IMR-90 (cell line): ENCODE results near the gene IP6K1. TPM values are rescaled to one million over a fixed set of nuclear protein-coding genes. Genes with fewer than 3 reads are reported as not detected.

Source experiments
- ATAC-seq: fragments of 200-7000 bp; cut with Tn5 transposase; 2 replicates; pipeline ENCODE4 v1.9.1; 2020; ENCODE audit warnings: low read depth, mild to moderate bottlenecking, moderate library complexity
- BruUV-seq: library from RNA; stranded (reverse); fragments of 400-500 nt; replicated peaks from 2 replicates; lab custom pipeline; 2021; lab: Mats Ljungman, UMichigan
- CTCF ChIA-PET: fragments of 300-600 bp; formaldehyde crosslinking; extraction: SDS; loops from one replicate; lab custom pipeline; 2021; ENCODE audit warnings: antibody characterized with exemption; lab: Yijun Ruan, JAX
- POLR2A ChIA-PET: fragments of 300-600 bp; sonication (Branson Sonifier 250); formaldehyde crosslinking; loops from one replicate; lab custom pipeline; 2022; ENCODE audit warnings: antibody characterized with exemption; ENCODE audit not compliant: unreplicated experiment; lab: Charles Lee
- DNase-seq: peaks from one replicate; pipeline ENCODE4 v3.0.0; 2013
- H2AFZ ChIP-seq: replicated peaks from 2 replicates; pipeline ENCODE3; 2013; ENCODE audit warnings: low read length, mild to moderate bottlenecking; ENCODE audit not compliant: poor library complexity
- H2AK5ac ChIP-seq: 2 replicates; pipeline ENCODE4 v1.6.1; 2013; ENCODE audit warnings: low read depth, low read length, inconsistent platforms
- H2AK9ac ChIP-seq: replicated peaks from 2 replicates; pipeline ENCODE3; 2013; ENCODE audit warnings: mild to moderate bottlenecking, low read depth, low read length, moderate library complexity; ENCODE audit not compliant: poor library complexity
- H2BK120ac ChIP-seq: 2 replicates; pipeline ENCODE4 v1.6.1; 2013; ENCODE audit warnings: low read depth, low read length, inconsistent platforms
- H2BK15ac ChIP-seq: 3 replicates; pipeline ENCODE4 v1.6.1; 2013; ENCODE audit warnings: low read depth, low read length, inconsistent platforms
- H2BK20ac ChIP-seq: 2 replicates; pipeline ENCODE4 v1.6.1; 2013; ENCODE audit warnings: low read depth, mild to moderate bottlenecking, inconsistent platforms, low read length, moderate library complexity
- H2BK5ac ChIP-seq: 2 replicates; pipeline ENCODE4 v1.6.1; 2013; ENCODE audit warnings: mild to moderate bottlenecking, low read depth, low read length, inconsistent platforms; ENCODE audit not compliant: poor library complexity, severe bottlenecking
- H3K14ac ChIP-seq: replicated peaks from 2 replicates; pipeline ENCODE4 v1.6.1; 2013; ENCODE audit warnings: low read depth, low read length, inconsistent platforms
- H3K18ac ChIP-seq: 2 replicates; pipeline ENCODE4 v1.6.1; 2013; ENCODE audit warnings: low read depth, low read length, control low read depth
- H3K23ac ChIP-seq: 2 replicates; pipeline ENCODE4 v1.6.1; 2013; ENCODE audit warnings: low read depth, low read length, inconsistent platforms
- H3K27ac ChIP-seq: 2 replicates; pipeline ENCODE4 v1.5.1; 2013; ENCODE audit warnings: mild to moderate bottlenecking, control low read depth, low read length; ENCODE audit not compliant: insufficient read depth
- H3K27me3 ChIP-seq: 2 replicates; pipeline ENCODE4 v1.6.1; 2013; ENCODE audit warnings: low read length; ENCODE audit not compliant: control insufficient read depth, insufficient read depth
- H3K36me3 ChIP-seq: 2 replicates; pipeline ENCODE4 v1.6.1; 2013; ENCODE audit warnings: low read length, mixed read lengths; ENCODE audit not compliant: control insufficient read depth, insufficient read depth
- H3K4ac ChIP-seq: 2 replicates; pipeline ENCODE4 v1.6.1; 2013; ENCODE audit warnings: low read depth, low read length, inconsistent platforms
- H3K4me1 ChIP-seq: 2 replicates; pipeline ENCODE4 v1.6.1; 2013; ENCODE audit warnings: low read length, mixed read lengths; ENCODE audit not compliant: control insufficient read depth, insufficient read depth
- H3K4me2 ChIP-seq: 2 replicates; pipeline ENCODE4 v1.6.1; 2013; ENCODE audit warnings: low read depth, mild to moderate bottlenecking, control low read depth, low read length, moderate library complexity
- H3K4me3 ChIP-seq: 2 replicates; pipeline ENCODE4 v1.5.1; 2013; ENCODE audit warnings: low read depth, mild to moderate bottlenecking, control low read depth, low read length, moderate library complexity; ENCODE audit not compliant: insufficient read depth
- H3K56ac ChIP-seq: 2 replicates; pipeline ENCODE4 v1.6.1; 2013; ENCODE audit warnings: low read length, inconsistent platforms; ENCODE audit not compliant: insufficient read depth; ENCODE audit errors: extremely low read depth
- H3K79me1 ChIP-seq, 2 experiments: 2 replicates each; pipeline ENCODE4 v1.6.1; 2013; ENCODE audit warnings: low read length in 2 of 2, inconsistent platforms in 1 of 2, low read depth in 1 of 2
- H3K9ac ChIP-seq: 2 replicates; pipeline ENCODE4 v1.6.1; 2013; ENCODE audit warnings: low read depth, low read length, control low read depth
- H3K9me1 ChIP-seq: 2 replicates; pipeline ENCODE4 v1.6.1; 2013; ENCODE audit warnings: low read length, inconsistent platforms; ENCODE audit not compliant: insufficient read depth
- H3K9me3 ChIP-seq: 2 replicates; pipeline ENCODE4 v1.6.1; 2013; ENCODE audit warnings: low read length; ENCODE audit not compliant: control insufficient read depth, insufficient read depth
- H4K20me1 ChIP-seq: 2 replicates; pipeline ENCODE4 v1.6.1; 2013; ENCODE audit warnings: low read length, inconsistent platforms; ENCODE audit not compliant: insufficient read depth
- H4K5ac ChIP-seq: 2 replicates; pipeline ENCODE4 v1.6.1; 2013; ENCODE audit warnings: mild to moderate bottlenecking, low read depth, low read length, control low read depth
- H4K8ac ChIP-seq, 2 experiments: 2 replicates each; pipeline ENCODE4 v1.6.1; 2013; ENCODE audit warnings: low read depth in 2 of 2, low read length in 2 of 2, control low read depth in 1 of 2, inconsistent platforms in 1 of 2
- H4K91ac ChIP-seq: 2 replicates; pipeline ENCODE4 v1.6.1; 2013; ENCODE audit warnings: low read depth, low read length, inconsistent platforms; ENCODE audit not compliant: insufficient read depth
- MAFK ChIP-seq: IDR thresholded peaks from 2 replicates; pipeline ENCODE4 v1.6.1; 2012; ENCODE audit warnings: low read depth, low read length, improper control_type of control experiment
- RCOR1 ChIP-seq: IDR thresholded peaks from 2 replicates; pipeline ENCODE4 v1.6.1; 2012; ENCODE audit warnings: mild to moderate bottlenecking, low read length, improper control_type of control experiment; ENCODE audit not compliant: insufficient replicate concordance
- WGBS, 2 experiments: methylation state at CpG; one replicate each; pipeline versions ENCODE4 v1.1.5 to v1.1.7; 2013; ENCODE audit warnings: missing lambda C conversion rate in 2 of 2; ENCODE audit not compliant: insufficient read length in 1 of 2; ENCODE audit errors: extremely low coverage in 2 of 2; 5-methylcytosine and 5-hydroxymethylcytosine counted together
- dilution Hi-C: fragments of 300-500 bp; cut with HindIII; formaldehyde crosslinking; loops from one replicate; pipeline ENCODE4 v1.14.3; 2018; ENCODE audit warnings: low sequenced_read_pairs; ENCODE audit not compliant: unreplicated experiment
- in situ Hi-C: fragments of 300-500 bp; cut with MboI; formaldehyde crosslinking; loops from 3 replicates; pipeline ENCODE4 v1.14.3; 2019; ENCODE audit warnings: low sequenced_read_pairs, inconsistent platforms, mixed read lengths
- intact Hi-C: fragments of 100-400 bp; cut with micrococcal nuclease; formaldehyde crosslinking; loops from 2 replicates; pipeline ENCODE4 v1.10.0; 2022
- polyA plus RNA-seq, 3 experiments: library from polyadenylated mRNA; depleted of rRNA; stranded (reverse); fragments of >200 nt; gene quantifications; 2 replicates each; pipeline ENCODE4 v1.2.3, GENCODE V29; 2012; ENCODE audit warnings: low replicate concordance in 1 of 3
- total RNA-seq: library from RNA; depleted of rRNA; stranded (reverse); fragments of >200 nt; gene quantifications from 2 replicates; pipeline ENCODE4 v1.2.3, GENCODE V29; 2012
- TF ChIP-seq, protein P1 (sequence below): fragments of 150-350 bp; IDR thresholded peaks from 2 replicates; pipeline ENCODE4 v1.6.1; 2016; ENCODE audit warnings: low read depth, mild to moderate bottlenecking, low read length, moderate library complexity, borderline replicate concordance

IP6K1 gene
- total and polyA plus RNA-seq, 2 of the 4 experiments (the other 2 are of a cell fraction): 28.3 to 28.7 TPM

DNA sequence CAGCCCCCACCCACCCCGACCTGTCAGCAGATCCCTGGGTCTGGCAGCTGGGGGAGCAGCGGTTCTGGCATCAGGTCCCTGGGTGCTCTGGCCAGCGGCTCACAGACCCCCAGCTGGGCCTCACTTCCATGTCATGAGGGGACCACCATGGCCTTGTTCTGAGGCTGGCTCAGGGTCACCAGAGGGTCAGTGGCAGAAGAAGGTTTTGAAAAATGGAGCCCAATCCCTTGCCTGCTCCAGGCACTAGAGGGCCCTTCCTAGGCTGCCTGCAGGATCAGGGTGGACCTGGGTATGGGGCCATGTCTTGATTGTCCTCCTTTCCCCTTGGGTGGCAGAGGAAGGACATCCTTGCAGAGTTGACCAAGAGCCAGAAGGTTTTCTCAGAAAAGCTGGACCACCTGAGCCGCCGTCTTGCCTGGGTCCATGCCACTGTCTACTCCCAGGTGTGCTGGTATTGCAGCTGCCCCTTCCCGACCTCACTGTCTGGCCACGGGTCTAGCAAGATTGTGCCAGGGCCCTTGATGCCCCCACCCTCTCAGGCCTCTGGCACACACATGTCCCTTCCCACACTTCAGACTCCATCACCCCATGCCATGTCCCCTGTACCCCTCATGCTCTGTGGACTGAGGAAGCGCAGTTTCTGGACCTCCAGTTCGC is 79.8 kb downstream of the IP6K1 start:
- peaks cover 7% of the 10 kb centered on the region; the same call in 1 of the 2 replicates for H4K20me1 ChIP-seq
- no peak overlapping the region for H3K14ac ChIP-seq
- H3K9ac ChIP-seq: no peak overlapping the region
- TF ChIP-seq, protein P1, sequence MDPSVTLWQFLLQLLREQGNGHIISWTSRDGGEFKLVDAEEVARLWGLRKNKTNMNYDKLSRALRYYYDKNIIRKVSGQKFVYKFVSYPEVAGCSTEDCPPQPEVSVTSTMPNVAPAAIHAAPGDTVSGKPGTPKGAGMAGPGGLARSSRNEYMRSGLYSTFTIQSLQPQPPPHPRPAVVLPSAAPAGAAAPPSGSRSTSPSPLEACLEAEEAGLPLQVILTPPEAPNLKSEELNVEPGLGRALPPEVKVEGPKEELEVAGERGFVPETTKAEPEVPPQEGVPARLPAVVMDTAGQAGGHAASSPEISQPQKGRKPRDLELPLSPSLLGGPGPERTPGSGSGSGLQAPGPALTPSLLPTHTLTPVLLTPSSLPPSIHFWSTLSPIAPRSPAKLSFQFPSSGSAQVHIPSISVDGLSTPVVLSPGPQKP: no peak
- no peak for TF ChIP-seq RCOR1
- TF ChIP-seq MAFK: no peak
- ATAC-seq (no peak), DNase-seq (no peak)
- POLR2A ChIA-PET: no interaction called here
- no peak overlapping the region for H2BK5ac ChIP-seq
- no peaks in the 10 kb centered on the region for H3K4me1 ChIP-seq
- no peak overlapping the region for H3K27ac ChIP-seq
- H2BK120ac ChIP-seq: no peak overlapping the region
- H3K18ac ChIP-seq: no peak overlapping the region
- no peak overlapping the region for H3K4me2 ChIP-seq
- no peak overlapping the region for H3K56ac ChIP-seq
- in situ Hi-C loops: no loop called here
- peak overlapping the region; percentile 13 for H2AK9ac ChIP-seq
- no peak overlapping the region for H4K91ac ChIP-seq
- H3K79me1 ChIP-seq: no peaks in the 10 kb centered on the region
- dilution Hi-C loops: no loop called here
- intact Hi-C loops: loop anchor here (10.0 kb wide), 1 partner anchor 388 kb away; no protein-coding TSS in a partner anchor
- H4K8ac ChIP-seq: no peak overlapping the region
- no peak overlapping the region for H3K23ac ChIP-seq
- no peak overlapping the region for H2BK20ac ChIP-seq
- H3K4ac ChIP-seq: no peak overlapping the region
- H2AK5ac ChIP-seq: no peak overlapping the region
- H3K27me3 ChIP-seq: no peaks in the 10 kb centered on the region
- H3K9me1 ChIP-seq: no peaks in the 10 kb centered on the region
- no peak overlapping the region for H4K5ac ChIP-seq
- CTCF ChIA-PET: no interaction called here
- no peak overlapping the region for H2BK15ac ChIP-seq
- no peak overlapping the region for H3K4me3 ChIP-seq
- peaks cover 29% of the 10 kb centered on the region for H3K36me3 ChIP-seq
- 94% methylated on average over 5 of the region's 9 CpGs; no CpG with 5 or more reads in 1 of the 2 experiments for WGBS, 2 experiments
- no peaks in the 10 kb centered on the region for H3K9me3 ChIP-seq
- no peak overlapping the region for H2AFZ ChIP-seq
- no TSS peak for BruUV-seq
